ENCODE data around the gene RNF187.

Gene RNF187

GRCh38 chr1:228507961-228508652 is 20.9 kb downstream of the RNF187 start:
- TF ChIP-seq CSRNP3 (CRISPR knock-in tag; IDR thresholded peaks at IDR 0.05): no peak
- TF ChIP-seq ZNF70 (CRISPR knock-in tag; IDR thresholded peaks at IDR 0.05): no peak
- TF ChIP-seq RARB (CRISPR knock-in tag; IDR thresholded peaks at IDR 0.05): no peak
- TF ChIP-seq ZC3H10 (CRISPR knock-in tag; IDR thresholded peaks at IDR 0.05): no peak
- TF ChIP-seq TCF4 (CRISPR knock-in tag; IDR thresholded peaks at IDR 0.05; ENCODE audit: borderline replicate concordance): no peak
- no peak for TF ChIP-seq OSR1 (CRISPR knock-in tag; IDR thresholded peaks at IDR 0.05)
- no peak for TF ChIP-seq ESRRG (CRISPR knock-in tag; IDR thresholded peaks at IDR 0.05)
- no peak for TF ChIP-seq GLIS3 (CRISPR knock-in tag; IDR thresholded peaks at IDR 0.05)
- TF ChIP-seq ZNF8 (CRISPR knock-in tag; IDR thresholded peaks at IDR 0.05): no peak
- no peak for ATAC-seq

- TF ChIP-seq CREB5 (CRISPR knock-in tag; IDR thresholded peaks at IDR 0.05; ENCODE audit: low read depth): no peak
- TF ChIP-seq TOX (CRISPR knock-in tag; IDR thresholded peaks at IDR 0.05; ENCODE audit: borderline replicate concordance): no peak
- no peak for ATAC-seq
Observed at GRCh38 chr1:228508840-228509415, 21.7 kb downstream of the RNF187 start.

GRCh38 chr1:228510101-228510802 is 23.1 kb downstream of the RNF187 start:
- TF ChIP-seq PPARA (CRISPR knock-in tag; IDR thresholded peaks at IDR 0.05; ENCODE audit: borderline replicate concordance) (no peak), ZC3H10 (CRISPR knock-in tag; IDR thresholded peaks at IDR 0.05) (no peak), TSHZ2 (CRISPR knock-in tag; IDR thresholded peaks at IDR 0.05) (no peak), OSR1 (CRISPR knock-in tag; IDR thresholded peaks at IDR 0.05) (no peak), ARNTL (CRISPR knock-in tag; IDR thresholded peaks at IDR 0.05; ENCODE audit: borderline replicate concordance, low read depth) (no peak), ESRRG (CRISPR knock-in tag; IDR thresholded peaks at IDR 0.05) (no peak), ZFP3 (CRISPR knock-in tag; IDR thresholded peaks at IDR 0.05) (no peak)

GRCh38 chr1:228510803-228511413 is 23.7 kb downstream of the RNF187 start:
- TF ChIP-seq BACH2 (CRISPR knock-in tag; IDR thresholded peaks at IDR 0.05; ENCODE audit: borderline replicate concordance): no peak
- TF ChIP-seq POU6F1 (CRISPR knock-in tag; IDR thresholded peaks at IDR 0.05; ENCODE audit: borderline replicate concordance, low read depth): no peak
- no peak for TF ChIP-seq ZNF8 (CRISPR knock-in tag; IDR thresholded peaks at IDR 0.05)
- ATAC-seq: peak; percentile 23; the same call in 2 of the 3 replicates

More at GRCh38 chr1:228510101-228510802, 23.1 kb downstream of the RNF187 start:
- peak; percentile 18 for ATAC-seq

All from SK-N-SH treated with all-trans-retinoic acid at 6 μM for 48 hours (cell line).